Lung (tissue), 12 donors: Measurements from ENCODE around the gene PNKD. TPM values are rescaled to one million over a fixed set of nuclear protein-coding genes. Genes with fewer than 3 reads are reported as not detected.

Source experiments
- ATAC-seq: fragments of 200-7000 bp; cut with Tn5 transposase; one replicate; pipeline ENCODE4 v1.9.1; 2020; ENCODE audit warnings: moderate number of reproducible peaks; ENCODE audit not compliant: insufficient read depth, low FRiP score
- DNase-seq, 3 donors: peaks; one replicate each; pipeline ENCODE4 v3.0.0-alpha.2; 2013 to 2017
- H3K27ac ChIP-seq, 2 donors: one replicate each; pipeline ENCODE4 v1.5.1; 2013; ENCODE audit warnings: mild to moderate bottlenecking in 2 of 2, moderate library complexity in 2 of 2, control low read depth in 1 of 2, inconsistent platforms in 1 of 2, low read depth in 1 of 2, low read length in 1 of 2
- H3K27me3 ChIP-seq, 3 donors: one replicate each; pipeline ENCODE4 v1.5.1; 2013; ENCODE audit warnings: low read length in 2 of 3; ENCODE audit not compliant: control insufficient read depth in 3 of 3, insufficient read depth in 3 of 3
- H3K36me3 ChIP-seq, 4 donors: one replicate each; pipeline ENCODE4 v1.5.1; 2013; ENCODE audit warnings: low read length in 4 of 4, mild to moderate bottlenecking in 1 of 4, moderate library complexity in 1 of 4; ENCODE audit not compliant: control insufficient read depth in 4 of 4, insufficient read depth in 4 of 4
- H3K4me1 ChIP-seq, 5 donors: one replicate each; pipeline ENCODE4 v1.5.1; 2013; ENCODE audit warnings: low read length in 5 of 5, mild to moderate bottlenecking in 2 of 5, moderate library complexity in 1 of 5; ENCODE audit not compliant: control insufficient read depth in 5 of 5, insufficient read depth in 5 of 5
- H3K4me3 ChIP-seq: one replicate; pipeline ENCODE4 v1.5.1; 2013; ENCODE audit warnings: mild to moderate bottlenecking, control low read depth, moderate library complexity
- H3K9ac ChIP-seq, 2 donors: one replicate each; pipeline ENCODE4 v1.5.1; 2013; ENCODE audit warnings: low read length in 2 of 2, control low read depth in 1 of 2; ENCODE audit not compliant: insufficient read depth in 1 of 2
- H3K9me3 ChIP-seq, 4 donors: one replicate each; pipeline ENCODE4 v1.5.1; 2013; ENCODE audit warnings: low read length in 3 of 4, mild to moderate bottlenecking in 1 of 4, moderate library complexity in 1 of 4; ENCODE audit not compliant: control insufficient read depth in 4 of 4, insufficient read depth in 3 of 4
- WGBS, 2 donors: extraction: QIAGEN DNeasy Blood & Tissue Kit; methylation state at CpG; one replicate each; pipeline ENCODE4 v1.1.7; 2013; 5-methylcytosine and 5-hydroxymethylcytosine counted together
- polyA plus RNA-seq, 2 donors: library from polyadenylated mRNA; stranded (reverse); fragments of 200-250 nt; gene quantifications; one replicate each; pipeline ENCODE4 v1.2.1, GENCODE V29; 2013
- total RNA-seq, 2 donors: library from RNA; depleted of rRNA in 1 of 2; stranded (reverse); fragments of >200 nt in 1 of 2; gene quantifications; one replicate each; pipeline ENCODE4 v1.2.1, GENCODE V29; 2014 to 2021
- TF ChIP-seq, protein P1 (sequence below): IDR thresholded peaks from 2 replicates; pipeline ENCODE4 v1.5.1; 2012; ENCODE audit warnings: mild to moderate bottlenecking; ENCODE audit errors: control extremely low read depth, extremely low read depth
- donor health status: control.
- donor health status: control.
- donor health status: Bipolar disorder and iron deficiency.
- donor health status: healthy.
- donor health status: DM: yes; HTN: yes; CAD: no.

Gene PNKD
- total and polyA plus RNA-seq, 4 donors = 83.8 to 137 (median 114) TPM

DNA sequence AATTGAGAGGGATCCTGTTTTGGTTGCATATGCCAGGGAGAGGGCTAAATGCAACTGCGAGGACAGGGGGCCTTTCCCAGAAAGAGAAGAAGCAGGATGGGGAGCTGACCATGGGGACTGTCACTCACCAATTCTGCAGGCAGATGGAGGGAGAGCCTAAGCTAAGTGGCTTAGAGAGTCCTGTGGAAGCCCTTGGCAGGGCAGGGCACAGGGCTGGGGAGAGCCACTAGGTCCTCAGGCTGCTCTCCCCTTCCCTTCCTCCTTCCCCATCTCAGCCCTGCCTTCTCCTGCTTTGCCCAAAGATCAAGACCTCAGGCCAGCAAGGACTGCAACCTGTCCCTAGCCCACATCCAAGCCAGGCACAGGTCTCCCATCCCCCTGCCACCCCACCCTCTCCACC, 62.0 kb downstream of the PNKD start:
- H3K9ac ChIP-seq = no peak overlapping the region

GRCh38 chr2:218332920-218333645, 62.8 kb downstream of the PNKD start:
- TF ChIP-seq, protein P1, sequence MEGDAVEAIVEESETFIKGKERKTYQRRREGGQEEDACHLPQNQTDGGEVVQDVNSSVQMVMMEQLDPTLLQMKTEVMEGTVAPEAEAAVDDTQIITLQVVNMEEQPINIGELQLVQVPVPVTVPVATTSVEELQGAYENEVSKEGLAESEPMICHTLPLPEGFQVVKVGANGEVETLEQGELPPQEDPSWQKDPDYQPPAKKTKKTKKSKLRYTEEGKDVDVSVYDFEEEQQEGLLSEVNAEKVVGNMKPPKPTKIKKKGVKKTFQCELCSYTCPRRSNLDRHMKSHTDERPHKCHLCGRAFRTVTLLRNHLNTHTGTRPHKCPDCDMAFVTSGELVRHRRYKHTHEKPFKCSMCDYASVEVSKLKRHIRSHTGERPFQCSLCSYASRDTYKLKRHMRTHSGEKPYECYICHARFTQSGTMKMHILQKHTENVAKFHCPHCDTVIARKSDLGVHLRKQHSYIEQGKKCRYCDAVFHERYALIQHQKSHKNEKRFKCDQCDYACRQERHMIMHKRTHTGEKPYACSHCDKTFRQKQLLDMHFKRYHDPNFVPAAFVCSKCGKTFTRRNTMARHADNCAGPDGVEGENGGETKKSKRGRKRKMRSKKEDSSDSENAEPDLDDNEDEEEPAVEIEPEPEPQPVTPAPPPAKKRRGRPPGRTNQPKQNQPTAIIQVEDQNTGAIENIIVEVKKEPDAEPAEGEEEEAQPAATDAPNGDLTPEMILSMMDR = no peak
- H3K4me1 ChIP-seq = peaks cover 0 to 28% (median 8%) of the 10 kb centered on the region in 5 donors
- H3K27ac ChIP-seq = peak overlapping the region in 1 of 2 donors; percentile 81
- H3K9ac ChIP-seq = peak overlapping the region in 1 of 2 donors; percentile 40
- ATAC-seq = no peak
- no peaks in the 10 kb centered on the region for H3K27me3 ChIP-seq
- H3K4me3 ChIP-seq = no peak overlapping the region
- H3K9me3 ChIP-seq = no peaks in the 10 kb centered on the region
- WGBS, 2 donors = 25 to 51% methylated on average over 16 of the region's 16 CpGs
- peak; percentile 61 to 81 (median 70) for DNase-seq
- H3K36me3 ChIP-seq = no peaks in the 10 kb centered on the region

More for the DNA sequence above, 62.0 kb downstream of the PNKD start:
- no peak for DNase-seq
- H3K4me1 ChIP-seq = peaks cover 0 to 36% (median 14%) of the 10 kb centered on the region in 5 donors
- H3K4me3 ChIP-seq = no peak overlapping the region
- H3K36me3 ChIP-seq = no peaks in the 10 kb centered on the region
- WGBS, 2 donors = 44 to 91% methylated on average over 1 of the region's 1 CpG
- ATAC-seq = no peak
- TF ChIP-seq, protein P1 = no peak
- peak overlapping the region in 1 of 2 donors; percentile 81 for H3K27ac ChIP-seq
- no peaks in the 10 kb centered on the region for H3K9me3 ChIP-seq
- H3K27me3 ChIP-seq = no peaks in the 10 kb centered on the region

GRCh38 chr2:218334531-218334930, 64.2 kb downstream of the PNKD start:
- H3K4me3 ChIP-seq = no peak overlapping the region
- DNase-seq (no peak), ATAC-seq (no peak)
- 98% methylated on average over 3 of the region's 3 CpGs for WGBS, 2 donors
- no peak overlapping the region for H3K27ac ChIP-seq
- no peaks in the 10 kb centered on the region for H3K9me3 ChIP-seq
- TF ChIP-seq, protein P1 = no peak
- peaks cover 0 to 23% (median 6%) of the 10 kb centered on the region in 5 donors for H3K4me1 ChIP-seq
- no peaks in the 10 kb centered on the region for H3K27me3 ChIP-seq
- H3K9ac ChIP-seq = no peak overlapping the region
- H3K36me3 ChIP-seq = no peaks in the 10 kb centered on the region

- DNase-seq (no peak), ATAC-seq (no peak)
- Histone ChIP-seq H3K4me3 (no peak overlapping the region), H3K27ac (no peak overlapping the region), H3K4me1 (no peaks in the 10 kb centered on the region), H3K9ac (no peak overlapping the region), H3K27me3 (no peaks in the 10 kb centered on the region), H3K36me3 (peaks cover 0 to 22% (median 6%) of the 10 kb centered on the region in 4 donors), H3K9me3 (no peaks in the 10 kb centered on the region)
- WGBS, 2 donors = 95 to 96% methylated on average over 9 of the region's 9 CpGs
- TF ChIP-seq, protein P1 = no peak
These were observed 70.3 kb downstream of the PNKD start for GRCh38 chr2:218340656-218341055.
